ENCODE results near the gene TTI1. TPM values are rescaled to one million over a fixed set of nuclear protein-coding genes. Genes with fewer than 3 reads are reported as not detected.
A peak's percentile ranks its signal among the peaks of the same experiment; 100 is the strongest.

The TTI1 gene
- total and polyA plus RNA-seq, 2 of the 13 experiments (the other 11 are each of a cell fraction or from before 2014, with no cell fraction given): 22.9 to 39.8 TPM

GRCh38 chr20:38033330-38034107 is at the start of gene TTI1, which contains the start of gene RPRD1B (continued):
- TF ChIP-seq RAD51 (IDR thresholded peaks at IDR 0.05; ENCODE audit: borderline replicate concordance): no peak
- TF ChIP-seq, protein P1, sequence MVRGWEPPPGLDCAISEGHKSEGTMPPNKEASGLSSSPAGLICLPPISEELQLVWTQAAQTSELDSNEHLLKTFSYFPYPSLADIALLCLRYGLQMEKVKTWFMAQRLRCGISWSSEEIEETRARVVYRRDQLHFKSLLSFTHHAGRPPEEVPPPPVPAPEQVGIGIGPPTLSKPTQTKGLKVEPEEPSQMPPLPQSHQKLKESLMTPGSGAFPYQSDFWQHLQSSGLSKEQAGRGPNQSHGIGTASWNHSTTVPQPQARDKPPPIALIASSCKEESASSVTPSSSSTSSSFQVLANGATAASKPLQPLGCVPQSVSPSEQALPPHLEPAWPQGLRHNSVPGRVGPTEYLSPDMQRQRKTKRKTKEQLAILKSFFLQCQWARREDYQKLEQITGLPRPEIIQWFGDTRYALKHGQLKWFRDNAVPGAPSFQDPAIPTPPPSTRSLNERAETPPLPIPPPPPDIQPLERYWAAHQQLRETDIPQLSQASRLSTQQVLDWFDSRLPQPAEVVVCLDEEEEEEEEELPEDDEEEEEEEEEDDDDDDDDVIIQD (CRISPR knock-in tag; IDR thresholded peaks at IDR 0.05; ENCODE audit: low read depth): peak; percentile 40; the same call in 1 of the 2 replicates
- TF ChIP-seq NR2C2 (CRISPR knock-in tag; IDR thresholded peaks at IDR 0.05; ENCODE audit: borderline replicate concordance): peak; percentile 100
- no peak for TF ChIP-seq ZBTB42 (CRISPR knock-in tag; IDR thresholded peaks at IDR 0.05)
- TF ChIP-seq DNMT1 (CRISPR knock-in tag; IDR thresholded peaks at IDR 0.05): peak; percentile 98
- peak; percentile 36; the same call in 1 of the 2 replicates for TF ChIP-seq ATF5 (CRISPR knock-in tag; IDR thresholded peaks at IDR 0.05; ENCODE audit: low read depth)
- no peak for TF ChIP-seq LRRFIP1 (CRISPR knock-in tag; conservative IDR thresholded peaks at IDR 0.05)
- TF ChIP-seq SIN3B (IDR thresholded peaks at IDR 0.05; ENCODE audit: low read length): peak; percentile 93
- TF ChIP-seq ZFP62 (CRISPR knock-in tag; IDR thresholded peaks at IDR 0.05): no peak; the same call in 1 of the 2 replicates
- peak; percentile 95 for TF ChIP-seq ZNF383 (CRISPR knock-in tag; IDR thresholded peaks at IDR 0.05; ENCODE audit: borderline replicate concordance)
- peak; percentile 97 for TF ChIP-seq KMT2A (CRISPR knock-in tag; IDR thresholded peaks at IDR 0.05)
- peak; percentile 51; the same call in 1 of the 2 replicates for TF ChIP-seq PAXIP1 (CRISPR knock-in tag; conservative IDR thresholded peaks at IDR 0.05)
- TF ChIP-seq, protein P2, sequence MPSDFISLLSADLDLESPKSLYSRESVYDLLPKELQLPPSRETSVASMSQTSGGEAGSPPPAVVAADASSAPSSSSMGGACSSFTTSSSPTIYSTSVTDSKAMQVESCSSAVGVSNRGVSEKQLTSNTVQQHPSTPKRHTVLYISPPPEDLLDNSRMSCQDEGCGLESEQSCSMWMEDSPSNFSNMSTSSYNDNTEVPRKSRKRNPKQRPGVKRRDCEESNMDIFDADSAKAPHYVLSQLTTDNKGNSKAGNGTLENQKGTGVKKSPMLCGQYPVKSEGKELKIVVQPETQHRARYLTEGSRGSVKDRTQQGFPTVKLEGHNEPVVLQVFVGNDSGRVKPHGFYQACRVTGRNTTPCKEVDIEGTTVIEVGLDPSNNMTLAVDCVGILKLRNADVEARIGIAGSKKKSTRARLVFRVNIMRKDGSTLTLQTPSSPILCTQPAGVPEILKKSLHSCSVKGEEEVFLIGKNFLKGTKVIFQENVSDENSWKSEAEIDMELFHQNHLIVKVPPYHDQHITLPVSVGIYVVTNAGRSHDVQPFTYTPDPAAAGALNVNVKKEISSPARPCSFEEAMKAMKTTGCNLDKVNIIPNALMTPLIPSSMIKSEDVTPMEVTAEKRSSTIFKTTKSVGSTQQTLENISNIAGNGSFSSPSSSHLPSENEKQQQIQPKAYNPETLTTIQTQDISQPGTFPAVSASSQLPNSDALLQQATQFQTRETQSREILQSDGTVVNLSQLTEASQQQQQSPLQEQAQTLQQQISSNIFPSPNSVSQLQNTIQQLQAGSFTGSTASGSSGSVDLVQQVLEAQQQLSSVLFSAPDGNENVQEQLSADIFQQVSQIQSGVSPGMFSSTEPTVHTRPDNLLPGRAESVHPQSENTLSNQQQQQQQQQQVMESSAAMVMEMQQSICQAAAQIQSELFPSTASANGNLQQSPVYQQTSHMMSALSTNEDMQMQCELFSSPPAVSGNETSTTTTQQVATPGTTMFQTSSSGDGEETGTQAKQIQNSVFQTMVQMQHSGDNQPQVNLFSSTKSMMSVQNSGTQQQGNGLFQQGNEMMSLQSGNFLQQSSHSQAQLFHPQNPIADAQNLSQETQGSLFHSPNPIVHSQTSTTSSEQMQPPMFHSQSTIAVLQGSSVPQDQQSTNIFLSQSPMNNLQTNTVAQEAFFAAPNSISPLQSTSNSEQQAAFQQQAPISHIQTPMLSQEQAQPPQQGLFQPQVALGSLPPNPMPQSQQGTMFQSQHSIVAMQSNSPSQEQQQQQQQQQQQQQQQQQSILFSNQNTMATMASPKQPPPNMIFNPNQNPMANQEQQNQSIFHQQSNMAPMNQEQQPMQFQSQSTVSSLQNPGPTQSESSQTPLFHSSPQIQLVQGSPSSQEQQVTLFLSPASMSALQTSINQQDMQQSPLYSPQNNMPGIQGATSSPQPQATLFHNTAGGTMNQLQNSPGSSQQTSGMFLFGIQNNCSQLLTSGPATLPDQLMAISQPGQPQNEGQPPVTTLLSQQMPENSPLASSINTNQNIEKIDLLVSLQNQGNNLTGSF (CRISPR knock-in tag; IDR thresholded peaks at IDR 0.05): peak; percentile 75; the same call in 1 of the 2 replicates
- 0 out of 2 replicates have a peak, but pooled peaks have one; percentile 40 for TF ChIP-seq ZNF143 (CRISPR knock-in tag; IDR thresholded peaks at IDR 0.05)

Measured in HepG2 (cell line).